Middle frontal gyrus (tissue), 1 donor: Measurements from ENCODE around the gene PHRF1.
"Not testable (repeated sequence)": the region's sequence is repeated elsewhere in the genome, so short reads cannot be mapped to it uniquely, and the experiment has no call there.

Experiments used
- DNase-seq: peaks from one replicate; pipeline ENCODE4 v3.0.0-alpha.2; 2015; ENCODE audit warnings: low spot score; ENCODE audit errors: extremely low spot score

The PHRF1 gene

DNA sequence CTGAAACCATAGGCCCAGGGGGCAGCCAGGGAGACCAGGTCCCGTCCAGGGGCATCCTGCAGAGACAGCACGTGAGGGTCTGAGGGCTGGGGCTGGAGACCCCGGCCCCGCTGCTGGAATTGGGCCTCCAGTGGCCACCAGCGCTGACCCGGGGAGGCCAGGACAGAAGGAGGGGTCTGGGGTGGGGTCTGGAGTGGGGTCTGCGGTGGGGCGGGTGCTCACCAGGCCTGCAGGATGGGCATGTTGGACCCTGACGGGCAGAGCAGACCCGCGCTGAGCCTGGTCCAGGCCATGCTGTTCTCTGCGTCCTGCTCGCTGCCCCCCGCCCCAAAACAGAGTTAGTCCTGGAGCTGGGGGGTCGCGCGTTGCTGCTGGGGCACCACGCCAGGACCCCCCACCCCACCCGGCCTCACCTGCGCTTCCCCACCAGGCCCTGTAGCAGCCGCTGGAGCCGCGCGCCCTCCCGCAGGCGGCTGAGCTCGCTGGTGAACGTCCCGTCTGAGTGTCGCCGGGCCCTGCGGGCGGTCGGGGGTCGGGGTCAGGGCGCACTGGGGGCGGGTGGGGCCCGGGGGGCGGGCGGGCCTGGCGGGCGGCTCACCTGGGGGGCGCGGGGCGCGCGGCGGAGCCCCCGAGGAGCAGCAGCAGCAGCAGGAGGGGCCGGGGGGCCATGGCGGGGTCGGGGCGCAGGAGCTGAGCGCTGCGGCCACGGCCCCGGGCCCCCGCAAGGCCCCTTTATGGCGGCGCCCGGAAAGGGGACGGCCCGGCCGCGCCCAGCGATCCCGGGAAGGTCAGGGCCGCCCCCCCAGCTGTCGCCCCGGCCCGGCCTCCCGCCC, 50.4 kb downstream of the PHRF1 start, which contains the start of gene SCT:
TSS of gene SCT (minus strand) at position 707 of the 833 bp plus-strand sequence. CDS start at position 669, 38 bp downstream.
- DNase-seq: no peak

DNA sequence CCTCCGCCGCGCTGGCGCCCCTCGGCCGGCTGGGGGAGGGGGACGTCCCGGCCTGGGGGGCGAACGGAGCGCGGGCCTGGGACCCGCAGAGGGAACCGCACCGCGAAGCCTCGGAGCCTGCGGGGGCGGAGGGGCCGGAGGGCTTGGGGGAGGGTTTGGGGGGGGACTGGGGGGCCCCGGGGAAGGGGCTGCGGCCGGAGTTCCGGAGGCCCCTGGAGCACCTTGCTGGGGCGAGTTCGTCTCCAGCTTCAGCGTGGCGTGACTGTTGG, 51.0 kb downstream of the PHRF1 start:
- DNase-seq: no peak

GRCh38 chr11:628056-628455, 51.8 kb downstream of the PHRF1 start:
- no peak for DNase-seq

- no peak for DNase-seq
Observed at GRCh38 chr11:629237-629583, 52.9 kb downstream of the PHRF1 start.

DNA sequence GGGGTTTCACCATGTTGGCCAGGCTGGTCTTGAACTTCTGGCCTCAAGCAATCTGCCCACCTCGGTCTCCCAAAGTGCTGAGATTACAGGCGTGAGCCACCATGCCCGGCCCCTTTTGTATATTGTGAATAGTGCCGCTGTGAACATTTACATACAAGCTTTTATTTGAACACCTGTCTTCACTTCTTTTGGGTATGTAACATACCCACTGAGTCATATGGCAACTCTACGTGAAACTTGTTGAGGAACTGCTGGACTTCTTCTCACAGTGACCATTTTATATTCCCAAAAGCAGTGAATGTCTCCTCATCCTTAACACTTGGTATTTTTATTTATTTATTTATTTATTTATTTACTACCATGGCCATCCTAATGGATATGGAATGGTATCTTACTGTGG, 54.6 kb downstream of the PHRF1 start:
- DNase-seq: no peak

DNA sequence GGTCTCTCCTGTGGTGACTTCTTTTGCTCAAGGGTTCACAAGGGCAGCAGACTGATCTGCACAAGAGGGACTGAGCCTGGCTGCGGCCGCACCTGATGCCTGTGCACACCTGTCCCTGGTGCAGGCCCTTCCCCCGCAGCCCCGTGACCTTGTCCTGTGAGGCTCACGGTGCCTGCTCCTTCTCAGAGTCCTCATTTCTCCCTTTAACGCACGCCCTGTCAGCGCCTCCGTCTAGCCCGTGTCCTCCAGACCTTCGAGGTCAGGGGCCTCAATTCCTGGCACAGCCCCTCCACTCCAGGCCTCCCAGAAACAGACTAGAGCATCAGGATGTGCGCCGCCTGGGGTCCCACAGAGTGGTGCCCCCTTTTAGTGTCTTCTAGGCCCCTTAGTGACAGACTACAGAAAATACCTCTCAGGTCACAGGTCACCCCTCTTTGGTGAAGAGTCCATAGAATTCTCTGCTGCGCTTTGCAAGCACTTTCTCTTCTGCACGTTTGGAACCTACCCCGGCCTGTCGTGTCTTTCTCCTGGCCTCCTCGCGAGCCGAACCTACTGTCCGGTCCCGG, 59.8 kb downstream of the PHRF1 start:
- no peak for DNase-seq

DNA sequence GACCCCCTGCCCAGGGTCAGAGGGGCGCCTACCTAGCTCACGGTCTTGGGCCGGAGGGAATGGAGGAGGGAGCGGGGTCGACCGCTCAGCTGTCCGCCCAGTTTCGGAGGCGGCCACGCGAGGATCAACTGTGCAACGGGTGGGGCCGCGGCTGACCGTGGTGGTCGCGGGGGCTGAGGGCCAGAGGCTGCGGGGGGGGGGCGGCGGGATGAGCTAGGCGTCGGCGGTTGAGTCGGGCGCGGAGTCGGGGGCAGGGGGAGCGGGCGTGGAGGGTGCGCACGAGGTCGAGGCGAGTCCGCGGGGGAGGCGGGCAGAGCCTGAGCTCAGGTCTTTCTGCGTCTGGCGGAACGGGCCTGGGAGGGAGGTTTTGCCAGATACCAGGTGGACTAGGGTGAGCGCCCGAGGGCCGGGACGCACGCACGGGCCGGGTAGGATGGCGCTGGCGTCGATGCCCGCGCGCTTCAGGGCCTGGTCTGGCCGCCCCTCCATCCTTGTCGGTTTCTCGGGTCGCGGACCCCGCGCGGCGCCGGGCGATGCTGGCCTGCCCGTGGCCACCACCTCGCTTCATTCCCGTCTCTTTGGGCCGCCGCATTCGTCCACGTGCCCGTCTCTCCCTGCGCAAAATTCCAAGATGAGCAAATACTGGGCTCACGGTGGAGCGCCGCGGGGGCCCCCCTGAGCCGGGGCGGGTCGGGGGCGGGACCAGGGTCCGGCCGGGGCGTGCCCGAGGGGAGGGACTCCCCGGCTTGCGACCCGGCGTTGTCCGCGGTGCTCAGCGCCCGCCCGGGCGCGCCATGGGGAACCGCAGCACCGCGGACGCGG, 60.5 kb downstream of the PHRF1 start, which contains the start of gene DRD4:
TSS of gene DRD4 (plus strand) at position 759 of the 822 bp plus-strand sequence. CDS start at position 795, 36 bp downstream.
- no peak for DNase-seq

DNA sequence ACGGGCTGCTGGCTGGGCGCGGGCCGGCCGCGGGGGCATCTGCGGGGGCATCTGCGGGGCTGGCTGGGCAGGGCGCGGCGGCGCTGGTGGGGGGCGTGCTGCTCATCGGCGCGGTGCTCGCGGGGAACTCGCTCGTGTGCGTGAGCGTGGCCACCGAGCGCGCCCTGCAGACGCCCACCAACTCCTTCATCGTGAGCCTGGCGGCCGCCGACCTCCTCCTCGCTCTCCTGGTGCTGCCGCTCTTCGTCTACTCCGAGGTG, 61.0 kb downstream of the PHRF1 start:
- no peak for DNase-seq

GRCh38 chr11:637593-638521, 61.6 kb downstream of the PHRF1 start:
- DNase-seq: no peak

- no peak for DNase-seq
Observed at GRCh38 chr11:638631-639331, 62.5 kb downstream of the PHRF1 start.

DNA sequence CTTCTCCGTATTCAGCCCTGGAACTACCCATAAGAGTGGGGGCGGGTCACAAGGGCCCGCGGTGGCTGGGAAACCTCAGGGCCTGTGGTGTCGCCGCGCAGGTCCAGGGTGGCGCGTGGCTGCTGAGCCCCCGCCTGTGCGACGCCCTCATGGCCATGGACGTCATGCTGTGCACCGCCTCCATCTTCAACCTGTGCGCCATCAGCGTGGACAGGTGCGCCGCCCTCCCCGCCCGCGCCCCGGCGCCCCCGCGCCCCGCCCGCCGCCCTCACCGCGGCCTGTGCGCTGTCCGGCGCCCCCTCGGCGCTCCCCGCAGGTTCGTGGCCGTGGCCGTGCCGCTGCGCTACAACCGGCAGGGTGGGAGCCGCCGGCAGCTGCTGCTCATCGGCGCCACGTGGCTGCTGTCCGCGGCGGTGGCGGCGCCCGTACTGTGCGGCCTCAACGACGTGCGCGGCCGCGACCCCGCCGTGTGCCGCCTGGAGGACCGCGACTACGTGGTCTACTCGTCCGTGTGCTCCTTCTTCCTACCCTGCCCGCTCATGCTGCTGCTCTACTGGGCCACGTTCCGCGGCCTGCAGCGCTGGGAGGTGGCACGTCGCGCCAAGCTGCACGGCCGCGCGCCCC, 63.2 kb downstream of the PHRF1 start:
- DNase-seq: no peak

DNA sequence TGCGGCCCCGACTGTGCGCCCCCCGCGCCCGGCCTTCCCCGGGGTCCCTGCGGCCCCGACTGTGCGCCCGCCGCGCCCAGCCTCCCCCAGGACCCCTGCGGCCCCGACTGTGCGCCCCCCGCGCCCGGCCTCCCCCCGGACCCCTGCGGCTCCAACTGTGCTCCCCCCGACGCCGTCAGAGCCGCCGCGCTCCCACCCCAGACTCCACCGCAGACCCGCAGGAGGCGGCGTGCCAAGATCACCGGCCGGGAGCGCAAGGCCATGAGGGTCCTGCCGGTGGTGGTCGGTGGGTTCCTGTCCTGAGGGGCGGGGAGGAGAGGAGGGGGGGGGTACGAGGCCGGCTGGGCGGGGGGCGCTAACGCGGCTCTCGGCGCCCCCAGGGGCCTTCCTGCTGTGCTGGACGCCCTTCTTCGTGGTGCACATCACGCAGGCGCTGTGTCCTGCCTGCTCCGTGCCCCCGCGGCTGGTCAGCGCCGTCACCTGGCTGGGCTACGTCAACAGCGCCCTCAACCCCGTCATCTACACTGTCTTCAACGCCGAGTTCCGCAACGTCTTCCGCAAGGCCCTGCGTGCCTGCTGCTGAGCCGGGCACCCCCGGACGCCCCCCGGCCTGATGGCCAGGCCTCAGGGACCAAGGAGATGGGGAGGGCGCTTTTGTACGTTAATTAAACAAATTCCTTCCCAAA, 63.9 kb downstream of the PHRF1 start:
- no peak for DNase-seq

DNA sequence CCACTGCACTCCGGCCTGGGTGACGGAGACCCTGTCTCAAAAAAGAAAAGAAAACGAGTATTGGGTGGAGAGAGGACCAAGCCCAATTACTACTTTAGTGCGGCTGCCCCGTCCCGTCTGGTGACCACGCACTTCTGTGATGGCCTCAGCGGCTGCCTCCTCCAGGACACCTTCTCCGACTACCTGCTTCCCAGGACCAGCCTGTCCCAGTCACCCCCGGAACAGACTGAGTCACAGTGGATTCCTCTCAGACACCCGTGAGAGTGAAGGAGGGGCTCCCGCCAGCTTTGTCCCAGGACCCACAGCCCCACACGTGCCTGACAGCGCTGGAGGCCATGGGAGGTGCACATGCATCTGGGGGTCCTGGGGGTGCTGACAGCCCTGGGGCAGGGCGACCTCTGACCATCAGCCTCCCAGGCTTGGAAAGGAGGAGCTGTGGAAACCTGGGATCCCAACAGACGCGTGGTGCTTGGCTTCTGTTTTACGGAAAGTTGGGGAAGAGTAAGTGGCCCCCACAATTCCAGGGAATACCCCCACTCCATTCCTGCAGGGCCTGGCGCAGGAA, 65.6 kb downstream of the PHRF1 start:
- DNase-seq: no peak

- no peak for DNase-seq
Observed at GRCh38 chr11:643366-643765, 67.1 kb downstream of the PHRF1 start.

DNA sequence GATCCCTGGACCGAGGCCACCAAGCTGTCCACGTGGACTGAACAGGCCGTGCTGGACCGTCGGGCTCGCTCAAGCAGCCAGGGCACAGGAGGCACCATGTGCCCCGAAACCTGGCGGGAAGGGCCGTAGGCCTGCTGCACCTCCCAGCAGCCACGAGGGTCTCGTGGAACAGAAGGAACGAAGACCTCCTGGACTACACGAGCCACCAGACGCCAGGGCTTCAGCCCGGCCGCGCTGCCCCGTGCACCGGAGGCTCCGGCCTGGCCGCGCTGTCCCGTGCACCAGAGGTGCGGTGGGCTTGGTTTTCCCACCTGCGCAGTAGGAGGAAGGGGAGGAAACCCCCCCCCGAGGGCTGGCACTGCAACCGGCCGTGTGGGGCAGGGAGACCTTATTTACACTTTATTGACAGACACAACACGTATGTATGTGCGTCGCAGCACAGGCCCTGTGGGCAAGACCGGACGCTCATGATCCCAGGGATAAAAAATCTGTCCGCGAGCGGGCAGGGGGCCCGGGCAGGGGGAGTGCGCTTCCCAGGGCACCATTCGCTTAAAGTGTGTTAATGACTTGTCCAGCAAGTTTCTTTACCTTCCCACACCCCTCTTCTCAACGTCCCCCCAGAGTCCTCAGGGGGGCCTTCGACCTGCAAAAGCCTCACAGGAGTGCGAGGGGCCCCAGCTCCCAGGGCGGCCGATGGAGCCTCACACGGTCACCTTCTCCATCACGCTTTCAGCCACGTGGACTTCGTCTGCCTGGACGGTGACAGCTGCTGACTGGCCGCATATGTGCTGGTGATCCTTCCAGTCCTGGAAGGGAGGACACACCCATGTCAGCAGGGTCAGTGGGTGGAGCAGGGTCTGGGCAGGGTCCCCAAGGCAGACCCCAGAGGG, 67.8 kb downstream of the PHRF1 start:
- no peak for DNase-seq

DNA sequence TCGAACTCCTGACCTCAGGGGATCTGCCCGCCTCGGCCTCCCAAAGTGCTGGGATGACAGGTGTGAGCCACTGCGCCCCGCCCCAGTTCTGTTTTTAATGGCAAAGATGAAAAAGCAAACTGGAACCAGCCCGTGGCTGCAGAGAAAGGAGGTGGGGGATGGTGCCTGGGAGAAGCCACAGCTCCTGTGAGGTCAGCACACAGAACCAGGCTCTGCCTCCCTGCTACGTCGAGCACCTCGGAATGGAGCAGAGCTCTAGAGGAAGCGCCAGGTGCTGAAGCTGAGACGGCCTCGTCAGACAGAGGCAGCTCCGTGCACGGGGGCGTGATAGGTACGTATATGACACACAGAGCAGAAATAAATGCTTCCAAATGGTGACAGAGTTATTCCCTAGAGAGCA, 69.3 kb downstream of the PHRF1 start:
- DNase-seq: no peak

GRCh38 chr11:646214-646613, 69.9 kb downstream of the PHRF1 start:
- DNase-seq: no peak

GRCh38 chr11:647672-648158, 71.4 kb downstream of the PHRF1 start:
- not testable (repeated sequence) for DNase-seq
